Body of pancreas (tissue), 4 donors: ENCODE results near the gene KCNK13. TPM values are rescaled to one million over a fixed set of nuclear protein-coding genes. Genes with fewer than 3 reads are reported as not detected.

Experiments used
- ATAC-seq: fragments of 150-250 bp; one replicate; pipeline ENCODE4 v1.9.1; 2016
- DNase-seq, 4 donors: peaks; one replicate each; pipeline ENCODE4 v3.0.0-alpha.2; 2019
- H3K27ac ChIP-seq, 4 donors: fragments of 200-600 bp; sonication (generic); 1 replicate in 3 of 4; 2 replicates in 1 of 4; pipeline versions ENCODE4 v1.5.1 to v1.6.1; 2016 to 2019; ENCODE audit warnings: mild to moderate bottlenecking in 1 of 4, mixed read lengths in 1 of 4, moderate library complexity in 1 of 4
- H3K27me3 ChIP-seq, 2 donors: fragments of 200-600 bp; sonication (generic); one replicate each; pipeline ENCODE4 v1.6.0; 2016; ENCODE audit warnings: mild to moderate bottlenecking in 1 of 2
- H3K36me3 ChIP-seq, 2 donors: fragments of 200-600 bp; sonication (generic); replicated peaks in 1 of 2; 2 replicates each; pipeline ENCODE4 v1.5.1; 2016; ENCODE audit warnings: low read depth in 2 of 2; ENCODE audit not compliant: insufficient read depth in 1 of 2
- H3K4me1 ChIP-seq: fragments of 200-600 bp; sonication (generic); one replicate; pipeline ENCODE4 v1.6.0; 2016
- H3K4me3 ChIP-seq, 2 donors: fragments of 200-600 bp; sonication (generic); 1 replicate in 1 of 2; 2 replicates in 1 of 2; pipeline ENCODE4 v1.5.1; 2016 to 2019
- H3K9me3 ChIP-seq, 3 donors: fragments of 200-600 bp; sonication (generic); 1 replicate in 2 of 3; 2 replicates in 1 of 3; pipeline ENCODE4 v1.5.1; 2016
- CTCF ChIP-seq, 7 experiments: fragments of 450-650 bp in 4 of 7; fragments of 200-600 bp in 3 of 7; sonication (generic) in 3 of 7; IDR thresholded peaks; one replicate each; pipeline ENCODE4 v1.5.1; 2016 to 2019; ENCODE audit warnings: antibody characterized with exemption in 7 of 7
- POLR2A ChIP-seq, 3 donors: fragments of 450-650 bp; IDR thresholded peaks; one replicate each; pipeline ENCODE4 v1.6.1; 2016; ENCODE audit warnings: antibody characterized with exemption in 3 of 3, mild to moderate bottlenecking in 2 of 3
- WGBS, 2 donors: methylation state at CpG; one replicate each; pipeline ENCODE4 v1.1.5; 2017; 5-methylcytosine and 5-hydroxymethylcytosine counted together
- intact Hi-C: fragments of 100-400 bp; cut with DNase I; formaldehyde crosslinking; loops from one replicate; pipeline ENCODE4 v1.15.1; 2023
- total RNA-seq, 2 donors: library from RNA; depleted of rRNA; stranded (reverse); fragments of >200 nt; gene quantifications; one replicate each; pipeline ENCODE4 v1.1.0, GENCODE V29; 2016

The KCNK13 gene
- total RNA-seq, 2 donors from 2014 or later = 0.26 TPM; not detected in 1

GRCh38 chr14:90105756-90106155, 44.0 kb downstream of the KCNK13 start:
- no peak for ATAC-seq
- no peaks in the 10 kb centered on the region for H3K27me3 ChIP-seq
- intact Hi-C loops = no loop called here
- H3K36me3 ChIP-seq = no peaks in the 10 kb centered on the region
- no peaks in the 10 kb centered on the region for H3K9me3 ChIP-seq
- WGBS, 2 donors = 73 to 86% methylated on average over 4 of the region's 4 CpGs
- no peak overlapping the region for H3K4me3 ChIP-seq
- no peaks in the 10 kb centered on the region for H3K4me1 ChIP-seq
- TF ChIP-seq POLR2A (IDR thresholded peaks at IDR 0.05) (no peak), CTCF (IDR thresholded peaks at IDR 0.05) (no peak)
- H3K27ac ChIP-seq = no peak overlapping the region
- no peak for DNase-seq

- DNase-seq (peak in 1 of 4 donors; percentile 5), ATAC-seq (no peak)
- no peak overlapping the region for H3K4me3 ChIP-seq
- no peaks in the 10 kb centered on the region for H3K36me3 ChIP-seq
- 81 to 83% methylated on average over 6 of the region's 6 CpGs for WGBS, 2 donors
- no peaks in the 10 kb centered on the region for H3K9me3 ChIP-seq
- no peaks in the 10 kb centered on the region for H3K4me1 ChIP-seq
- no peaks in the 10 kb centered on the region for H3K27me3 ChIP-seq
- no peak overlapping the region for H3K27ac ChIP-seq
- TF ChIP-seq CTCF (IDR thresholded peaks at IDR 0.05) (no peak), POLR2A (IDR thresholded peaks at IDR 0.05) (no peak)
- intact Hi-C loops = no loop called here
These were observed 46.0 kb downstream of the KCNK13 start for GRCh38 chr14:90107789-90108188.

- intact Hi-C loops = no loop called here
- Histone ChIP-seq H3K9me3 (no peaks in the 10 kb centered on the region), H3K36me3 (no peaks in the 10 kb centered on the region), H3K4me3 (no peak overlapping the region), H3K27ac (no peak overlapping the region), H3K27me3 (no peaks in the 10 kb centered on the region), H3K4me1 (no peaks in the 10 kb centered on the region)
- ATAC-seq (no peak), DNase-seq (peak in 1 of 4 donors; percentile 11)
- 57% methylated on average over 10 of the region's 10 CpGs for WGBS, 2 donors
- TF ChIP-seq CTCF (IDR thresholded peaks at IDR 0.05) = no peak
- TF ChIP-seq POLR2A (IDR thresholded peaks at IDR 0.05) = no peak
These were observed 48.1 kb downstream of the KCNK13 start for GRCh38 chr14:90109858-90110257.

GRCh38 chr14:90111895-90112534, 50.2 kb downstream of the KCNK13 start:
- no peak overlapping the region for H3K27ac ChIP-seq
- intact Hi-C loops = no loop called here
- no peaks in the 10 kb centered on the region for H3K4me1 ChIP-seq
- no peaks in the 10 kb centered on the region for H3K9me3 ChIP-seq
- no peaks in the 10 kb centered on the region for H3K27me3 ChIP-seq
- no peak overlapping the region for H3K4me3 ChIP-seq
- 44 to 53% methylated on average over 12 of the region's 12 CpGs for WGBS, 2 donors
- DNase-seq = no peak
- no peaks in the 10 kb centered on the region for H3K36me3 ChIP-seq
- ATAC-seq = no peak
- no peak for TF ChIP-seq CTCF (IDR thresholded peaks at IDR 0.05)
- TF ChIP-seq POLR2A (IDR thresholded peaks at IDR 0.05) = no peak

- no peak for TF ChIP-seq POLR2A (IDR thresholded peaks at IDR 0.05)
- TF ChIP-seq CTCF (IDR thresholded peaks at IDR 0.05) = no peak
- no peak for DNase-seq
- no peak for ATAC-seq
- H3K4me3 ChIP-seq = no peak overlapping the region
- intact Hi-C loops = no loop called here
- no peaks in the 10 kb centered on the region for H3K36me3 ChIP-seq
- H3K9me3 ChIP-seq = no peaks in the 10 kb centered on the region
- no peaks in the 10 kb centered on the region for H3K27me3 ChIP-seq
- no peaks in the 10 kb centered on the region for H3K4me1 ChIP-seq
- no peak overlapping the region for H3K27ac ChIP-seq
- 55 to 76% methylated on average over 5 of the region's 5 CpGs for WGBS, 2 donors
These were observed 52.8 kb downstream of the KCNK13 start for GRCh38 chr14:90114554-90114953.
